Measurements from ENCODE around the gene TMEM154. TPM values are rescaled to one million over a fixed set of nuclear protein-coding genes. Genes with fewer than 3 reads are reported as not detected.
A peak's percentile ranks its signal among the peaks of the same experiment; 100 is the strongest.

Gene TMEM154
- total RNA-seq, 2 experiments from 2014 or later: 13.6 to 16.7 TPM

GRCh38 chr4:152698089-152698499 is 18.3 kb upstream of the TMEM154 start:
- peaks cover 0 to 4% of the 10 kb centered on the region in 2 experiments for H3K9me3 ChIP-seq (ENCODE audit: control insufficient read depth in 1 of 2, insufficient read depth in 1 of 2, low read length in 2 of 2)
- no peak overlapping the region for H3K4me3 ChIP-seq (ENCODE audit: low read length)
- intact Hi-C loops (cut with DNase I, micrococcal nuclease): no loop called here
- DNase-seq (no peak), ATAC-seq (ENCODE audit: poor library complexity) (no peak)
- no peaks in the 10 kb centered on the region for H3K36me3 Mint-ChIP-seq (ENCODE audit: low read depth)
- peaks cover 9% of the 10 kb centered on the region for H3K4me1 ChIP-seq (ENCODE audit: insufficient read depth, low read length)
- no peaks in the 10 kb centered on the region for H3K9me3 Mint-ChIP-seq
- no peaks in the 10 kb centered on the region for H3K27me3 ChIP-seq (ENCODE audit: control insufficient read depth in 1 of 2, insufficient read depth in 2 of 2, low read length in 2 of 2)
- no peak overlapping the region for H3K27ac Mint-ChIP-seq
- POLR2A ChIA-PET: no interaction called here
- H3K4me1 Mint-ChIP-seq (ENCODE audit: low read depth): peaks cover 14% of the 10 kb centered on the region
- H3K36me3 ChIP-seq (ENCODE audit: insufficient read depth, low read length): no peaks in the 10 kb centered on the region
- TF ChIP-seq, protein P1, sequence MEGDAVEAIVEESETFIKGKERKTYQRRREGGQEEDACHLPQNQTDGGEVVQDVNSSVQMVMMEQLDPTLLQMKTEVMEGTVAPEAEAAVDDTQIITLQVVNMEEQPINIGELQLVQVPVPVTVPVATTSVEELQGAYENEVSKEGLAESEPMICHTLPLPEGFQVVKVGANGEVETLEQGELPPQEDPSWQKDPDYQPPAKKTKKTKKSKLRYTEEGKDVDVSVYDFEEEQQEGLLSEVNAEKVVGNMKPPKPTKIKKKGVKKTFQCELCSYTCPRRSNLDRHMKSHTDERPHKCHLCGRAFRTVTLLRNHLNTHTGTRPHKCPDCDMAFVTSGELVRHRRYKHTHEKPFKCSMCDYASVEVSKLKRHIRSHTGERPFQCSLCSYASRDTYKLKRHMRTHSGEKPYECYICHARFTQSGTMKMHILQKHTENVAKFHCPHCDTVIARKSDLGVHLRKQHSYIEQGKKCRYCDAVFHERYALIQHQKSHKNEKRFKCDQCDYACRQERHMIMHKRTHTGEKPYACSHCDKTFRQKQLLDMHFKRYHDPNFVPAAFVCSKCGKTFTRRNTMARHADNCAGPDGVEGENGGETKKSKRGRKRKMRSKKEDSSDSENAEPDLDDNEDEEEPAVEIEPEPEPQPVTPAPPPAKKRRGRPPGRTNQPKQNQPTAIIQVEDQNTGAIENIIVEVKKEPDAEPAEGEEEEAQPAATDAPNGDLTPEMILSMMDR (IDR thresholded peaks at IDR 0.05): no peak
- no peaks in the 10 kb centered on the region for H3K27me3 Mint-ChIP-seq
- H3K4me3 Mint-ChIP-seq: no peak overlapping the region
- H3K27ac ChIP-seq (ENCODE audit: low read depth in 1 of 2, low read length in 2 of 2): no peak overlapping the region
- CTCF ChIA-PET: no interaction called here

- Mint-ChIP-seq H3K4me1 (ENCODE audit: low read depth) (peaks cover 14% of the 10 kb centered on the region), H3K4me3 (no peak overlapping the region), H3K27ac (no peak overlapping the region), H3K36me3 (ENCODE audit: low read depth) (no peaks in the 10 kb centered on the region), H3K27me3 (no peaks in the 10 kb centered on the region), H3K9me3 (no peaks in the 10 kb centered on the region)
- Histone ChIP-seq H3K9me3 (ENCODE audit: control insufficient read depth in 1 of 2, insufficient read depth in 1 of 2, low read length in 2 of 2) (peaks cover 0 to 2% of the 10 kb centered on the region in 2 experiments), H3K4me3 (ENCODE audit: low read length) (no peak overlapping the region), H3K36me3 (ENCODE audit: insufficient read depth, low read length) (no peaks in the 10 kb centered on the region), H3K27ac (ENCODE audit: low read depth in 1 of 2, low read length in 2 of 2) (no peak overlapping the region), H3K27me3 (ENCODE audit: control insufficient read depth in 1 of 2, insufficient read depth in 2 of 2, low read length in 2 of 2) (no peaks in the 10 kb centered on the region), H3K4me1 (ENCODE audit: insufficient read depth, low read length) (peaks cover 9% of the 10 kb centered on the region)
- ATAC-seq (ENCODE audit: poor library complexity) (peak; percentile 4), DNase-seq (no peak)
- ChIA-PET POLR2A (no interaction called here), CTCF (no interaction called here)
- intact Hi-C loops (cut with DNase I, micrococcal nuclease): no loop called here
- TF ChIP-seq, protein P1 (IDR thresholded peaks at IDR 0.05): no peak
Measured at GRCh38 chr4:152697284-152698088, 17.7 kb upstream of the TMEM154 start.

DNA sequence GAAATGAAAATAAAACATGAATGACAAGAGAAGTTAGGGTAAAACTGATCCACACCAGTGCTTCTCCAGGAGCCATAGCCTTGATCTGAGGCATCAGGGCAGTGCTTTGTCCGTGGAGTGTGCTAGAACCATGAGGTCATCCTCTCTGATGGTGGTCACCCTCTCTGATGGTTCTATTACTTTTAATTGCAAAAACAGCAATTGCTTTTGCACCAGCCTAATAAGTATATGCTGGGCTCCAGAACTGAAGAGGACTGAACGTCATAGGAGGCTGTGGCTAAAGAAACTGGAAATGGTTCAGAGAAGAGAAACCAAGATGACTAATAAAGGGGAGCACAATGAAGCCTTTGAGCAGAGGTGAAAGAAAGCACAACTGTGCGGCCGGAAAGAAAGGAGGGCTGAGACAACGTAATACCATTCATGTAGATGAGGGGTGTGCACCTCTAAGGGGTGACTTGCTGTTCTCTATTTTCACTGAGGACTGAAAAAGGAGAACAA is 17.0 kb upstream of the TMEM154 start:
- Histone ChIP-seq H3K27ac (ENCODE audit: low read depth in 1 of 2, low read length in 2 of 2) (no peak overlapping the region), H3K4me1 (ENCODE audit: insufficient read depth, low read length) (peaks cover 9% of the 10 kb centered on the region), H3K9me3 (ENCODE audit: control insufficient read depth in 1 of 2, insufficient read depth in 1 of 2, low read length in 2 of 2) (no peaks in the 10 kb centered on the region), H3K27me3 (ENCODE audit: control insufficient read depth in 1 of 2, insufficient read depth in 2 of 2, low read length in 2 of 2) (no peaks in the 10 kb centered on the region), H3K36me3 (ENCODE audit: insufficient read depth, low read length) (no peaks in the 10 kb centered on the region), H3K4me3 (ENCODE audit: low read length) (no peak overlapping the region)
- intact Hi-C loops (cut with DNase I, micrococcal nuclease): no loop called here
- DNase-seq: peak in 12 of 14 experiments; percentile 1 to 78 (median 33)
- no peaks in the 10 kb centered on the region for H3K27me3 Mint-ChIP-seq
- H3K4me1 Mint-ChIP-seq (ENCODE audit: low read depth): peaks cover 14% of the 10 kb centered on the region
- no peak overlapping the region for H3K4me3 Mint-ChIP-seq
- CTCF ChIA-PET: no interaction called here
- ATAC-seq (ENCODE audit: poor library complexity): peak; percentile 99
- TF ChIP-seq, protein P1 (IDR thresholded peaks at IDR 0.05): no peak
- POLR2A ChIA-PET: no interaction called here
- H3K36me3 Mint-ChIP-seq (ENCODE audit: low read depth): no peaks in the 10 kb centered on the region
- H3K9me3 Mint-ChIP-seq: no peaks in the 10 kb centered on the region
- no peak overlapping the region for H3K27ac Mint-ChIP-seq
